Ramos (cell line): ENCODE results near the gene STK38L.

Experiments
- in situ Hi-C: fragments of 300-500 bp; cut with MboI; formaldehyde crosslinking; loops from one replicate; pipeline ENCODE4 v1.14.3; 2022; ENCODE audit warnings: low sequenced_read_pairs; ENCODE audit not compliant: unreplicated experiment

The STK38L gene

DNA sequence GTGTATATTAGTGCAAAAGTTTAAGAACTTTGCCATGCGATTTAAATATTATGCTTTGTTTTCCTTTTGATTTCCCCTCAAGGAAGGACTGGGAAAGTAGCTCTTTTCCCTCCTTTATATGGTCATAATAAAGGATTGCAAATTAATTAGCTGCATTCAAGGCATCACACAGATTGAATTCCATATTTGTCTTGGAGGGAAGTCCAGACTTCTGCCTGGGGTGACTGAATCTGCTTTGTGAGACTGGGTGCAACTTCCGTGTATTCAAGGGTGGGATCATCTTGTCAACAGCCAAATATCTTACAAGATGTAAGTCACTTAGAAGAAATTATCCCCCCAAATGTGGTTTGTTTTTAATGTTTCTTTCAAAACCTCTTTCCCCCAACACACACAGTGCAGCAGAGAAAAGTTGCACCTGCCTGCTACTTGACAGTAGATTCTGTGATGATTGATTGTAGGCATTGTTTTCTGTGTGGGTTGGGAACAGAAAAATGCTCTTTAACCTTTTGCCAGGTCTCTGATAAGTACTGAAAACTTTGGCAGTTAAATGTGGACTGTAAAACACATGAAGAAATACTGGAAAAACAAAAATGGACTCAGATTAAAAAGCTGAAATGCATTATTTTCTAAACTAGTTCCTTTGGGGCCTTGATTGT, 28.4 kb downstream of the STK38L start:
- in situ Hi-C loops = no loop called here

DNA sequence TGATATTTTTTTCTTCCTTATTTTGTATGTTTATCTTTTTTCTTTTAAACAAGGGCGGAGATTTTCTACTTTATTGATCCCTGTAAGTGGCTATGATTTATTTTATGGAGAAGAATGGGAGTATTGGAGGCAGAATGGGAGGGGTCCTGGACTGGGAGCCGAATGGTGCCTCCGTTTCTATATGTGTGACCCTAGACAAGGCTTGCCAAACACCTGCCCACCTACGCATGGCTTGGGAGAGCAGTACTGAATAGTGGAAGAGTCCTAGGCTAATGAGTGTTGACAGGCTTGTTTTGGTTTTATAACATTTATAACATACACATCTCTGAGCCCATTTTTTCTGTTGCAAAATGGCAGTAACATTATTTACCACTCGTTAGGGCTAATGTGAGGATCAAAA, 29.0 kb downstream of the STK38L start:
- in situ Hi-C loops = no loop called here

DNA sequence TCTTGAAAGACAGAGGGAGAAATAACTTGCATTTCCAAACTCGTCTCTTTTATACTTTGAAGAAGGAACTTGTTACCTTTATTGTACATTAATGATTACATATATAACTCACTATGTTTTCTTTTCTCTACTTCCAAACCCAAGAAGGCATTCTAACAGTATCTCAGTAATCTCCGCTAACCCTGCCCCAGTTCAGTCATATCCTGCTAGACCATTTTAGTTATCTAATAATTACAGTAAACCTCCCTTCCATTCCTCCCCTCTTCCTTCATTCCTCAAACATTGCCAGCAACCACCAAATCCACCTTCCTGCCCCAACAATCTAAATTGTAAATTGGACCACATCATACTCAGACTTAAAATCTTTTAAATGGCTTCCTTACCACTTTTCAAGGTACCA, 30.6 kb downstream of the STK38L start:
- in situ Hi-C loops = no loop called here

DNA sequence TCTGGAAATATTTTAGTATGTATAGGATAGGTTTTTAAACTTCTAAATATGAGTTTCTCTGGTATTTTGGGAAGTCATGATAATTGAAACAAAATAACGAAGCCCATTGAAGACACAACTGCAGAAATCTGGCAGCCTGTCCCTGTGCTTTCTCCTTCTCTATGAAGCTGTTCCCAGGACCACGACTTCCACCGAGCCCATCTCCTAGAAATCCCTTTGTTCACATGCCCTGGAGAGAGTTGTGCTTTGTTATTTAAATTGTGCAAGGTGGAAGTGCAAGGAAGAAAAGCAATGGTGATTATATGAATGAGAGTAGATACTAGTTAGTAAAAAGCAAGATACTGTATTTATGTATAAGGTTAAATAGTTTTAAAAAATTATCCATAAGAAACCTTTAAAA, 32.2 kb downstream of the STK38L start:
- in situ Hi-C loops = no loop called here

DNA sequence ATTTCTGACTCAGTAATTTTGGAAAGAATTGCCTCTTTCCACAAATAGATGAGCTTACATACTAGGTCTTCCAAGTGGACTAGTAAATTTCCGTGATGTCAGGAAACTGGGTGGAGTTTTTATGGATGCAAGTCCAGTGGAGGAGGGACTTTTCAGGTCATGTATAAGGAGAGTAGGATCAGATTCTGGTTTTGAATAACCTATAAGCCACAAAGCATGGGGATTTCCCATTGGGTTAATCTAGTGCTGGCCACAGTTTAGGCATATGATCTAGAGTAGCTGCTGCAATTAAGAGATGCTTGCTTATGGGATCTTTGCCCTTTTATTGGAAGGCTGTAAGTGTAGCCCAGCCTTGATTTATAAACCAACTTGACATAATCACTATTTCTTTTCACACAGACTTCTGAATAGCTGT, 33.8 kb downstream of the STK38L start:
- in situ Hi-C loops = no loop called here

DNA sequence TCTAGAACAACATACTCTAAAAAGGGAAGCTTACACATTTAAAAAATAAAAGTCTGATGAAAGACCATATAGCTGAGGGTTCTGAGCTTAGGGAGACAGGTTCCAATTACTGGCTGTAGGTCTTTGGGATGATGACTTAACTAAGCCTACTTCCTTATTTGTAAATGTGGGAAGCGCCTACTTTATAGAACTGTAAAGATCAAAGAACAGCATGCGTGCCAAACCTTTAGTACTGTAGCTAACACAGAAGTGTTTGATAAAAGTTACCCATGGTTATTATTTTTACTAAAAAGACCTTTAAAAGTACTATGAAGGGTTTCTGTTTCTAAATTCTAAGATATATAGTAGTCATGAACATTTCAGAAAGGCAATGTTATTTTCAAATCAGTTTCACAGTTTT, 35.7 kb downstream of the STK38L start:
- in situ Hi-C loops = no loop called here

DNA sequence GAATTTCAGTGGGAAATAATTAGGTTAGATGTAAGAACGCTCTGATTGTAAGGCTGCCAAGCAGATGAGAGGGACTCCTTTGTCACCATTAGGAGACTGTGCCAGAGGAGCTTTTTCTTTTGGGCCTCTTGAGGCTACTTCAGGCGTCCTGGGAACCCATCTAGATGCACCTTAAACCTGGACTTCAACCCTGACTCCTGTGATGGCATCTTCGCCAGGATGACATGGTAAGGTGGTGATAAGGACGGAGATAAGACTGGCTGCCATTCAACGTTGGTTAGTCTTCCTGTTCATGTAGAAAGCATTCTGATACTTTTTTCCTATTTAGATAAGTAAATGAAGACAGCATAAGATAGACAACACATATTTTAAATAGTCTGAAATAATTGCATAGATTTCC, 36.3 kb downstream of the STK38L start:
- in situ Hi-C loops = no loop called here

DNA sequence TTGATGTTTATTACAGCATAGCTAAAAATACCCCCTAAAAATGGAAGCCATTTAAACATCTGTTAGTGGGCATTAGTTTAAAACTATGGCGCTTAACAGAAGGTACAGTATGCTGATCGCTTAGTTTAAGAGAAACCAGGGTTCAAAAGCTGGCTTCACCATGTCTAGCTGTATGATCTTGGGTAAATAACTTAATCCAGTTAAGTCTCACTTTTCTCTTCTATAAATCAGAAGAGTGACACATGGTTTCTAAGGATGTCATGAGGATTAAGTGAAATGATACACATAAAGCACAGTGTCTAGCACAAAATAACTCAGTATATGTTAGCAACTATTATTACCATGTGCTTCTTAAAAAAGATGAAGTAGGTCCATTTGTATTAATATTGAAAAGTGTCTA, 38.7 kb downstream of the STK38L start:
- in situ Hi-C loops = no loop called here

DNA sequence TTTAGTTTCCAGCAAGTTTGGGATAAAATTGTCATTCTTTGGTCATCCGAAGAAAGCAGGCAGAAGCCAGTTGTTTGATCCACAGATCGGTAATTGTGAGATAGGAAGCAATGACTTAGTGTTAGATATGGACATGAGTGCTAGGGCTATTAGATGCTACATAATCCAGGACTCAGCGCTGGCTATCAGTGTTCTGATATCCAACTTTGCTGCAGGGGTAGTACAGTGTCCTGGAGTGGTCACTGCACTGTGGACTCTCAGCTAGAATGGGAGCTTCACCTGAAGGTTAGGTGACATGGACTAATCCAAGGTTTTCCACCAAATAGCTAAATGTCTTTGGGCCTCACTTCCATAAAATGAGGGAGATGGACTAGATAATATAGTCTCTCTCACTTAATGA, 39.9 kb downstream of the STK38L start:
- in situ Hi-C loops = no loop called here

DNA sequence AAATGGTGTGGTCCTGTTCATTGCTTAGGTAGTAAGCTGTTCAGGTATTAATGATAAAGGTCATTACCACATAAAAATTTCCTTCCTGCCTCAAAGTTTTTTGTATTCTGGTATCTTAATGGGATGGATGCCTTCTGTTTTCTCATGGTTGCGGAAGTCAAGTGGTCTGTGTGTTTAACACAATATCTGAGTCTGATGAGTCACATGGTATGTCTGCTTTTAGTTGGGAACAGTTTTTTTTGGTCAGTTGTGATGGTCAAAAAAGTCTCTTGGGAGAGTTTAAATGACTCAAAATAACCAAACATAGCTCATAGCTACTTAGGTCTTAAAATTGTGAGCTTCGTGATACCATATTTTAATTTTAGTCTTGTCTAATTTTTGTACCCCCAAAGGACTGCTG, 40.7 kb downstream of the STK38L start:
- in situ Hi-C loops = no loop called here

DNA sequence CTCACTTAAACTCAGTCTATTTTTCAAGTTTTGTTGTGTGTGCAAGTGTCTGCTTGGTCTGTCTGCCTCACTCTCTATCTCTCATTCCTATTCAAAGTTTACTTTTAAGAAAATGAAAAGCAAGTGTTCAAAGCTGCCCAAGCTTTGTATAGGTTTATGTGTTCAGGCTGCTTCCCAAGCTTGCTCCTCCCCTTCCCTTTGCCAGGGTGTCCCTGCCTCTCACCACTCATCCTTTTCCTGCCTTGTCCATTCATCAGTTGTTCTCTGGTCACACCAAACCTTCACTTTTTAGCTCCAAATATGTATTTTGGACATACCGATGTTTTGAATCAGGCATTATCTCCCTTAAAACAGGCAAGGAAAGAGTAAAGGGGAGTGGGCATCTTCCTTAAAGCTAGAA, 41.3 kb downstream of the STK38L start:
- in situ Hi-C loops = no loop called here

DNA sequence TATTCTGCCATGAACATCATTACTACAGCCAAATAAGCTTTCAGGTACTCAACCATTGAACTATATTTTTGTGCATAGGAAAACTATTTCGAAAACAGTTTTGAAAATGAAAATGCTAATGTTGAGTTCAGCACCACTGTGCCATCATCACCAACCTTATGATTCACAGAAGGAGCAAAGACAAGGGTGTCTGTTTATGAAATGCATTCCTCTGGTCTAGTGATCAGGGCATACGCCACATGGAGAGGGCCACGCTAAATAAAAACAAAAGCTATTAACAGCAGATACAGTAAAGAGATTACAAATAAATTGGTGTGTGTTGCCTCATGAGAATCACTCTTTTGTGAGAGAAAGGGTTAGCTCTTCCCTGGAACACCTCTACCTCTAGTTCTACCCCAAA, 45.3 kb downstream of the STK38L start:
- in situ Hi-C loops = no loop called here

DNA sequence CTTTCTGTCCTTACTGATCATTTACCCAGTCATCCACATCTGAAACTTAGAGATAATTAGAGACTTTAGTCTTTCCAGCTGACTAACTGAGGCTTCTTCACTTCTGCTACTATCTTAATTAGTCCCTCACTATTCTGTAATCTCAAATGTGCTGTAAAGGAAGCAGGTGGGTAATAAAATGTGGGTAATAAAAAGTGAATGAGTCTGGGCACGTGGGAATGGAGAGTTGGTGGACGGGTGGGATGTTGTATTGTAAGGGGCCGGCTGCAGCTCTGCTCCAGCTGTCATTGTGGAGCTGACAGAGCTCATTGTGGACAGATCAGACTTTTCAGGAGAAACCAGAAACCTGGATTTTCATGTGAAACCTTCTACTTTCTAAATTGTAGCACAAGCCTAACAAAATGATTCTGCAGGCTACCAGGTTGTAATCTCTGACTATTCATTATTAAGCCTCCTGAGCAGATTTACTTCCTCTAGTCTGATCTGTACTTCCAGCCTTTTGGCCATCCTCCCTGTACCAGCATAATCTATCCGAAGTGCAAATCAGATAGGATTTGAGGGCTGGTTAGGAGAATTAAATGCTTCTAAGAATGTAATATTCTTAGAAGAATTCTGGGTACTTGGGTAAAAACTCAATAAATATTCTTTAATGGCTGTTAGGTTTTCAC, 46.5 kb downstream of the STK38L start:
- in situ Hi-C loops = no loop called here

DNA sequence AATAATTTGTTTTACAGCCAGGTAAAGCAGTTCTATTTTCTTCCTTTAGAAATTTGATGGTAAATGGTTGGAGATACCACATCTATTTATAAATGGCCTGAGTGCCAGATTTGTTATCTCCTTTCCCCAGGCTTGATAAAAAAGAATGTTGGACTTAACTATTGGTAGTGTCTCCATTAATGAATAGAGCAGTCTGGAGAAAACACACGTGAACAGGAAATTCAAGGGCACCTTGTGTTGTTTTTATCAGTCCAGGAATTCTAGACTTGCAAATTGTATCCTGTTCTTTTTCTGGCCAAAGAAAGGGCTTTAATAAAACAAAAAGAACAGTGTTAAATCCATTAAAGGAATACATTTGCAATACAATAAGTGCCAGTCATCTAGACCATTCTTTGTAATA, 47.8 kb downstream of the STK38L start:
- in situ Hi-C loops = no loop called here

DNA sequence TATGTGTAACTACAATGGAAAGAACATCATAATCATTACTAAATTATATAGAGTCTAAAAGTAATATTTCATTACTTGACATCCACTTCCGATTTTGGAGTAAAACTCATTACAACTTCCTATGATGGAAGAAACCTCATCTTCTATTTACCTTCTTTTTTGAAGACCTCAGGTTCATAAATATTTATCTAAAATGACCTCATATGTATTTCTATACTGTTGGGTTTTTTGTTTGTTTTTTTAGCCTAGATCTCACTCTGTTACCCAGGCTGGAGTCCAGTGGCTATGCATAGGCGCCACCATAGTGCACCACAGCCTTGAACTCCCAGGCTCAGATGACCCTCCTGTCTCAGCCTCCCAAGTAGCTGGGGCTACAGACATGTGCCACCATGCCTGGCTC, 48.6 kb downstream of the STK38L start:
- in situ Hi-C loops = no loop called here

DNA sequence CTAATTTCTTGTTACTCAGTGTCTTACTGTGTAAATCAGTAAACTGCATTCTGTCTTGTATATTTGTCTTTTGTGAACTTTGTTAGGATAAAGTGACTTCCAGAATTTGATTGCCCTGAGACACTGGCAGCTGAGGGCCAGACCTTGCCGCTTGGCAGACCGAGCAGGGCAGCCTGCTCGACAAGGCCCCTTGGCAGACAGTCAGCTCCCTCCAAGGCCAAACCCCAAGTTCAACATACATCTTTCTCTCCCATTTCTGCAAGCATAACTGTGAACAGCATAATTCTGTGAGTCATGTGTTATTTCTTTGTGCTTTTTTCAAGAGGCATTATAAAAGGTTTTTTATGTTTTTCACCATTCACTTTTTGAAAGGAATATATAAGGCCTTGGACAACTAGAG, 49.4 kb downstream of the STK38L start:
- in situ Hi-C loops = no loop called here

DNA sequence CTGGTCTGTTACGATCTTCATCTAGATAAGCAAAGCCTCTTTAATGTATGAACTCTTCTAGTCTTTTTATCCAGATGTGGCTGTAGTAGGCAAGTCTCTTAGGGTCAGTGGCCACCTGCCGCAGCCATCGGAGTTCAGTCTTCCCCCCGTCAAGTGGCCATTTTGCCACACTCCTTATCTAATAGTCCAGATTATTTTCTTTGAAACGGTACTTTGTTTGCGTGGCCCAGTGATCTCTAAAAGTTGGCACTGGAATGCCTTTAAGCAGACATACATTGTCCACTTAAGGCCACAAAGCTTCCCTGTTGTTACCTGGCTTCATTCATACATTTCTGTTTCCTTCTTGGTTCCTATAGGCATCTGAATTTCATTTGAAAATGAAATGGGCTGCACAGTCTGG, 52.6 kb downstream of the STK38L start:
- in situ Hi-C loops = no loop called here

DNA sequence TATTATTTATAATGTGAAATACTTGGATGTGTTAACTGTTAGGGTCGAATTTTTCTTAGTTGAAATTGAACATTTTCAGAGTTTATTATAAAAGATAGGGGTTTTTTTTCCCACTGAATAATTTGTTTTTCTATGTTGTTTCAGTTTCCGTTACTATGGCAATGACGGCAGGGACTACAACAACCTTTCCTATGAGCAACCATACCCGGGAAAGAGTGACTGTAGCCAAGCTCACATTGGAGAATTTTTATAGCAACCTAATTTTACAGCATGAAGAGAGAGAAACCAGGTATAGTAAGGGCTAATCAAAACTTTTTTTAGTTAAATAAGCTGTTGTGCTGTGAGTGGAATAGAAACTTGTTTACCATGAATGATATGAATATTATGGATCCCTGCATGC, 53.5 kb downstream of the STK38L start:
- in situ Hi-C loops = no loop called here

DNA sequence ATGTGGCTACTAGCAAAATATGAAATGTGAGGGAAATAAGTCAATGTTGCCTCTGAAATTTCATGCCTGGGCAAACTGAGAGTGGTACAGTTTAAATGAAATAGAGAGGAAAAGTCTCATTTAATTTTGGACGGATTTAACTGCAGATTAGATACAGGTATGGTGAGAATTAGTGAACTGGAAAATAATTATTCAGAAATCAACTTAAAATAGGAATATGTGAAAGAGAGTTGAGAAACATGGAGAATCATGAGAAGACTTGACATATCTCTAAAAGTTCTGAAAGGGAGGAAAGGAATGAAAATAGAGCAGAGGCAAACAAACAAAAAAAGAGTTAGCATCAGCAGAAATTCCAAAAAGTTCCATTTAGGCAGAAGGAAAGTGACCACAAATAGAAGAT, 55.0 kb downstream of the STK38L start:
- in situ Hi-C loops = no loop called here

DNA sequence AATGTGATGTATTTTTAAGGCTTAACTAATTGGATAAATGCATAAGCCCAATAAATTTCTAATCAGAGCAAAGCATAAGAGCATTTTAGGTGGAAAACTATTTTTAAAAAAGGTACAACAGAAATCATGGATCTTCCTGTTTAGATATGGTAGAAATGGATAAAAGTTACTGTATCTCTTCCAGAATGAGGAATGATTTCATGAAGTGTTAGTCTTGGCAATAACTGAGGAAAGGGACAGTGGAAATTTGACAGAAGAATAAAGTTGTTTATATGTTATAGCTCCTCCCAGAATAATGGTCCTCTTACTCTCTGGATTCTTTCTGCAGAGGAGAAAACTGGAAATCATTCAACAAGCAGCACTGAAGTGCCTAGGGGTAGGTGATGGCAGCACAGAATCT, 56.1 kb downstream of the STK38L start:
- in situ Hi-C loops = loop anchor here (25.0 kb wide), 1 partner anchor 263 kb away; no protein-coding TSS in a partner anchor

DNA sequence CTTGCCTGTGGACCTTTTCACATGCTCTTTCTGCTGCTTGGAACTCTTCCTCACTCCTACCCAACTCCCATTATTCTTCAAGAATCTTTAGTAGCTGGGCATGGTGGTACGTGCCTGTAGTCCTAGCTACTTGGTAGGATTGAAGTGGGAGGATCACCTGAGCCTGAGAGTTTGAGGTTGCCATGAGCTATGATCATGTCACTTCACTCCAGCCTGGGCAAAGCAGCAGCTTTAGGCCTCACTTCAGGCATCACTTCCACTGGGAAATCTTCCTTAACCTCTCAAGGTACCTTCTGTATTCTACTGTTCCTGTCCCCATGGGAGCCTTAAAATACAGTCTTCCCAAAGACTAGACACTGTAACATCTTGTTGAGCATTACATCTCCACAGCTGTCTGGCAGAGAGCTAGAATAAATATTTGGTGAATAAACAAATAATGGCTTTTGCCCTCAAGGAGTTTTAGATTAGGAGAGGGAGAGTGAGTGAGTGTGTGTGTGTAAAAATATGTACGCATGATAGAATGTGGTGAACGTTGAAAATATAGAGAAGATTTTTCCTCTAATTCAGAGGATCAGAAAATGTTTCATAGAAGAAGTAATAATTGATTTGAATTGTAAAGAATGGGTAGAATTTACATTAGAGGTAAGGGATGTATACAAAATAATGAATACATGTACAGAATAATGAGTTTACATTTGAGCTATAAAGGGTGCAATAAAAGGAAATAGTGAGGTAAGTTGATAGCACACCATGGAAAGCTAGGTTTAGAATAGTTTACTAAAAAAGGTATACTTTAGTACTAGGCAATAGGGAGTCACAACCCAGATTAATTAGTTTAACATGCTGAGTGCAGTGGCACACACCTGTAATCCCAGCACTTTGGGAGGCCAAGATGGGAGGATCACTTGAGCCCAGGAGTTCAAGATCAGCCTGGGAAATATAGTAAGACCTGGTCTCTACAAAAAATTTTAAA, 59.3 kb downstream of the STK38L start:
- in situ Hi-C loops = loop anchor here (25.0 kb wide), 1 partner anchor 266 kb away; no protein-coding TSS in a partner anchor
